HG02610 (cell line): ENCODE measurements around the gene SCUBE1.
"Not testable (repeated sequence)": the region's sequence is repeated elsewhere in the genome, so short reads cannot be mapped to it uniquely, and the experiment has no call there.

Experiments used
- ATAC-seq: cut with Tn5 transposase; IDR thresholded peaks from one replicate; pipeline ENCODE4 v1.9.1; 2021; ENCODE audit warnings: mild to moderate bottlenecking, moderate library complexity; ENCODE audit not compliant: unreplicated experiment

SCUBE1 gene

GRCh38 chr22:43360576-43360975 is 17.4 kb upstream of the SCUBE1 start:
- no peak for ATAC-seq

- no peak for ATAC-seq
Measured at GRCh38 chr22:43356881-43357280, 13.7 kb upstream of the SCUBE1 start.

GRCh38 chr22:43355688-43356087 is 12.5 kb upstream of the SCUBE1 start:
- ATAC-seq: not testable (repeated sequence)

GRCh38 chr22:43351966-43352345 is 8.8 kb upstream of the SCUBE1 start:
- no peak for ATAC-seq

- ATAC-seq: no peak
Measured at GRCh38 chr22:43349636-43350035, 6.5 kb upstream of the SCUBE1 start.

- ATAC-seq: no peak
Measured at GRCh38 chr22:43346521-43346929, 3.4 kb upstream of the SCUBE1 start.

GRCh38 chr22:43345761-43346301 is 2.7 kb upstream of the SCUBE1 start:
- no peak for ATAC-seq

GRCh38 chr22:43345356-43345755 is 2.2 kb upstream of the SCUBE1 start:
- ATAC-seq: no peak

- no peak for ATAC-seq
Measured at GRCh38 chr22:43344520-43344787, 1.3 kb upstream of the SCUBE1 start.

GRCh38 chr22:43343670-43344519 is 723 bp upstream of the SCUBE1 start:
- no peak for ATAC-seq

- no peak for ATAC-seq
Measured at GRCh38 chr22:43342347-43343261, 568 bp downstream of the SCUBE1 start.

GRCh38 chr22:43341565-43341964 is 1.6 kb downstream of the SCUBE1 start:
- no peak for ATAC-seq

GRCh38 chr22:43338766-43339345 is 4.3 kb downstream of the SCUBE1 start:
- no peak for ATAC-seq

GRCh38 chr22:43337946-43338345 is 5.2 kb downstream of the SCUBE1 start:
- ATAC-seq: no peak

GRCh38 chr22:43337385-43337784 is 5.8 kb downstream of the SCUBE1 start:
- no peak for ATAC-seq

GRCh38 chr22:43334378-43334777 is 8.8 kb downstream of the SCUBE1 start:
- ATAC-seq: no peak

GRCh38 chr22:43333978-43334377 is 9.2 kb downstream of the SCUBE1 start:
- no peak for ATAC-seq

- no peak for ATAC-seq
Measured at GRCh38 chr22:43333156-43333555, 10.0 kb downstream of the SCUBE1 start.

- ATAC-seq: no peak
Measured at GRCh38 chr22:43331698-43332097, 11.5 kb downstream of the SCUBE1 start.

- no peak for ATAC-seq
Measured at GRCh38 chr22:43331069-43331451, 12.1 kb downstream of the SCUBE1 start.
